ENCODE measurements around the gene IPMK. TPM values are rescaled to one million over a fixed set of nuclear protein-coding genes. Genes with fewer than 3 reads are reported as not detected.

Gene IPMK
- total and polyA plus RNA-seq, 2 of the 8 experiments (the other 6 are each of a cell fraction or from before 2014, with no cell fraction given) = 1.3 to 7.8 TPM

GRCh38 chr10:58266826-58267712 is 625 bp downstream of the IPMK start (continued):
- TF ChIP-seq TAF1 (IDR thresholded peaks at IDR 0.05; ENCODE audit: low read depth, low read length) (0 out of 2 replicates have a peak, but pooled peaks have one; percentile 3), POLR2A (IDR thresholded peaks at IDR 0.05; ENCODE audit: control extremely low read depth in 1 of 2, low read depth in 2 of 2, low read length in 2 of 2) (no peak), PHF8 (conservative IDR thresholded peaks at IDR 0.05; ENCODE audit: low read depth, low read length) (peak; percentile 44), CTBP2 (IDR thresholded peaks at IDR 0.05; ENCODE audit: borderline replicate concordance, insufficient read depth, insufficient read length, low read length) (no peak), CHD1 (IDR thresholded peaks at IDR 0.05; ENCODE audit: low read depth, low read length) (no peak), SAP30 (IDR thresholded peaks at IDR 0.05; ENCODE audit: insufficient read depth, insufficient replicate concordance, low read length) (peak; percentile 27), RBBP5 (IDR thresholded peaks at IDR 0.05; ENCODE audit: borderline replicate concordance, low read depth, low read length) (no peak; the same call in 1 of the 2 replicates), SUZ12 (IDR thresholded peaks at IDR 0.05; ENCODE audit: low read length) (no peak), RXRA (IDR thresholded peaks at IDR 0.05; ENCODE audit: insufficient read depth, low read depth, low read length) (no peak), RFX5 (IDR thresholded peaks at IDR 0.05; ENCODE audit: borderline replicate concordance, low read depth, low read length) (no peak), CEBPB (IDR thresholded peaks at IDR 0.05; ENCODE audit: low read depth, low read length) (no peak), BRCA1 (IDR thresholded peaks at IDR 0.05; ENCODE audit: low read depth, low read length) (no peak), NANOG (IDR thresholded peaks at IDR 0.05; ENCODE audit: insufficient read depth, low read depth, low read length, poor library complexity, severe bottlenecking) (no peak), TEAD4 (IDR thresholded peaks at IDR 0.05; ENCODE audit: low read depth, low read length) (no peak), TCF12 (IDR thresholded peaks at IDR 0.05; ENCODE audit: low read depth, low read length) (no peak), YY1 (IDR thresholded peaks at IDR 0.05; ENCODE audit: low read depth, low read length) (no peak)
- TF ChIP-seq, protein P1, sequence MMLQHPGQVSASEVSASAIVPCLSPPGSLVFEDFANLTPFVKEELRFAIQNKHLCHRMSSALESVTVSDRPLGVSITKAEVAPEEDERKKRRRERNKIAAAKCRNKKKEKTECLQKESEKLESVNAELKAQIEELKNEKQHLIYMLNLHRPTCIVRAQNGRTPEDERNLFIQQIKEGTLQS (IDR thresholded peaks at IDR 0.05; ENCODE audit: insufficient read depth, low read depth, low read length) = no peak
- TF ChIP-seq, protein P2, sequence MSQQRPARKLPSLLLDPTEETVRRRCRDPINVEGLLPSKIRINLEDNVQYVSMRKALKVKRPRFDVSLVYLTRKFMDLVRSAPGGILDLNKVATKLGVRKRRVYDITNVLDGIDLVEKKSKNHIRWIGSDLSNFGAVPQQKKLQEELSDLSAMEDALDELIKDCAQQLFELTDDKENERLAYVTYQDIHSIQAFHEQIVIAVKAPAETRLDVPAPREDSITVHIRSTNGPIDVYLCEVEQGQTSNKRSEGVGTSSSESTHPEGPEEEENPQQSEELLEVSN (IDR thresholded peaks at IDR 0.05) = no peak
- TF ChIP-seq, protein P3, sequence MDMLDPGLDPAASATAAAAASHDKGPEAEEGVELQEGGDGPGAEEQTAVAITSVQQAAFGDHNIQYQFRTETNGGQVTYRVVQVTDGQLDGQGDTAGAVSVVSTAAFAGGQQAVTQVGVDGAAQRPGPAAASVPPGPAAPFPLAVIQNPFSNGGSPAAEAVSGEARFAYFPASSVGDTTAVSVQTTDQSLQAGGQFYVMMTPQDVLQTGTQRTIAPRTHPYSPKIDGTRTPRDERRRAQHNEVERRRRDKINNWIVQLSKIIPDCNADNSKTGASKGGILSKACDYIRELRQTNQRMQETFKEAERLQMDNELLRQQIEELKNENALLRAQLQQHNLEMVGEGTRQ (IDR thresholded peaks at IDR 0.05; ENCODE audit: low read length) = no peak
- TF ChIP-seq, protein P4, sequence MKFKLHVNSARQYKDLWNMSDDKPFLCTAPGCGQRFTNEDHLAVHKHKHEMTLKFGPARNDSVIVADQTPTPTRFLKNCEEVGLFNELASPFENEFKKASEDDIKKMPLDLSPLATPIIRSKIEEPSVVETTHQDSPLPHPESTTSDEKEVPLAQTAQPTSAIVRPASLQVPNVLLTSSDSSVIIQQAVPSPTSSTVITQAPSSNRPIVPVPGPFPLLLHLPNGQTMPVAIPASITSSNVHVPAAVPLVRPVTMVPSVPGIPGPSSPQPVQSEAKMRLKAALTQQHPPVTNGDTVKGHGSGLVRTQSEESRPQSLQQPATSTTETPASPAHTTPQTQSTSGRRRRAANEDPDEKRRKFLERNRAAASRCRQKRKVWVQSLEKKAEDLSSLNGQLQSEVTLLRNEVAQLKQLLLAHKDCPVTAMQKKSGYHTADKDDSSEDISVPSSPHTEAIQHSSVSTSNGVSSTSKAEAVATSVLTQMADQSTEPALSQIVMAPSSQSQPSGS (IDR thresholded peaks at IDR 0.05; ENCODE audit: low read length) = no peak

All from H1 (cell line).